ENCODE measurements around the gene SOCS3.
A peak's percentile ranks its signal among the peaks of the same experiment; 100 is the strongest.
"Not testable (repeated sequence)": the region's sequence is repeated elsewhere in the genome, so short reads cannot be mapped to it uniquely, and the experiment has no call there.

The SOCS3 gene

DNA sequence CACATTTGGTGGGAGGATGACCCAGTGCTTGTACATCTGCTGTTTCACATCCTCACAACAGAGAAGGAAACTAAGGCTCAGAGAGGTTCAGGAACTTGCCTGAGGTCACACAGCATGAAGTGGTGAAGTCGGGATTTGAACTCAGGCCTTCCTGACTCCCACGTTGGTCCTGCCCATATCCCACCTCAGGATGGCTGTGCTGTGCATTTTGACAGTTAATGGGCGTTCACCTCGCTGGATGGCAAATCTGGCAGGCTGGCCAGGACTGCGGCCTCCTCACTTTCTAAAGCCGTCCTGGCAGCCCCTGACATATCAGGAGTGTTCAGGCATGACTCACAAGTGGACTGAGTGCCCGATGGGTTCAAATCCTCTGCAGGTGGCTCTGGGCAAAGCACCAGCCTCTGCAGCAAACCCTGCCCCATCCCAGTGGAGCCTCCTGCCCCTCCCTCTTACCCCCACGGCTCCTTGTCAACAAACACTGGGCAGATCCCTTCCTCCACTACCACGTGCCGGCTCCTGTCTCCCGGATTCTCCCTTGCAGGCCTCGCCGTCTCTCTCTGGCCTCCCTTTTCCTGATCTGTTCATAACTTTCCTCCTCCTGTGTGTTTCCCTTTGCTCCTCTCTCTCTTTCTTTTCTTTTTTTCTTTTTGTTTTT is 29.2 kb downstream of the SOCS3 start:
- no peak for DNase-seq (ENCODE audit: low spot score)

DNA sequence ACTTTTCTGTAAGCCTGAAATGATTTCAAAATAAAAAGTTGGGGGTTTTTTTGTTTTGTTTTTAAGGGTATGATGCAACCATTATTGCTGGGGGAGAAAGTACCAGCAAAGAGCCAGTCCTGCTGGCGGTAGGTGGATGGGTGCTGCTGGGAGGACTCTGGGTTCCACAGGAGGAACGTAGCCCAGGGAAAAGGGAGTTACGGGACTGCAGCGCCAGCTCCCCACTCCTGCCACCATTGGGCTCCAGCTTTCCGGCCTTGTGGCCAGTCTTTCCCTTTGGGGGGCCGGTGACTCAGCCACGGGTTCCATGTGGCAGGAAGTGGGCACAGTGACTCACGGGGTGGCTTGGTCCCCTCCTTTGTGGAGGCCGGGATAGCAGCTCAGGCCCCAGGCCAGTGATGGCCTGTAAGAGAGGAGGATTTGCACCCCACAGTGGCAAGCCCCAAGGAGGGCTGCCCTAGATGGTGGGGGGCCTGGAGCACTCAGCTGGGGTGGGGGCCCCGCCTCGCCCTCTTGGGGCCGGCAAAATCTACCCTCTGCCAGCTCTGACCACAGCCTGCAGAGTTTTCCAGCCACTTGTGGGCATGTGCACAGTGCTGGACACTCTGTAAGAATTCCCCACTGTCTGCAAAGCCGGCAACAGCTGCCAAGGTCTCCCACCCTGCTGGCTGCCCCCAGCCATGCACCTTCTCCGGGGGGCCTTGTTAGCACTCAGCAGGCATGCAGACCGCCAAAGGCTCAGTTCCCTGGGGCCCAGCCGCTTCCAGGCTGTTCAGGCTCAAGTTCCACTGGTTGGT is 30.4 kb downstream of the SOCS3 start:
- no peak for DNase-seq (ENCODE audit: low spot score)

DNA sequence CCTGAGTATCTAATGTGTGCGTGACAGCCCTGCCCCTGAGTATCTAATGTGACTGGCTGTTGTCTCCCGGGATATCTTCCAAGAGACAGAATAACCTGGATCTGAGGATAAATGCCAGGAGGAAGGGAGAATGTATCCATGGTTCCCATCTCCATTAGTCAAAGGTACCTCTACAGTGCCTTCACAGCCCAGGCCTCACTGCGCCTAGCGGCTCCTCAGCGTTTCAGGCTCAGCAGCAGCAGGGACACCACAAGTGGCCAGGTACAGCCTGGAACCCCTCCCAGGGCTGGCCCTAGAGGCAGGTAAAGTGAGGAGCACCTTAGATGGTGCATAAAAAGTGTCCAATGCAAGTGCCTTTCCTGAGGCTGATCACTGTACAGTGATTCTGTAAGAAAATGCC is 32.0 kb downstream of the SOCS3 start:
- DNase-seq (ENCODE audit: low spot score) = no peak

DNA sequence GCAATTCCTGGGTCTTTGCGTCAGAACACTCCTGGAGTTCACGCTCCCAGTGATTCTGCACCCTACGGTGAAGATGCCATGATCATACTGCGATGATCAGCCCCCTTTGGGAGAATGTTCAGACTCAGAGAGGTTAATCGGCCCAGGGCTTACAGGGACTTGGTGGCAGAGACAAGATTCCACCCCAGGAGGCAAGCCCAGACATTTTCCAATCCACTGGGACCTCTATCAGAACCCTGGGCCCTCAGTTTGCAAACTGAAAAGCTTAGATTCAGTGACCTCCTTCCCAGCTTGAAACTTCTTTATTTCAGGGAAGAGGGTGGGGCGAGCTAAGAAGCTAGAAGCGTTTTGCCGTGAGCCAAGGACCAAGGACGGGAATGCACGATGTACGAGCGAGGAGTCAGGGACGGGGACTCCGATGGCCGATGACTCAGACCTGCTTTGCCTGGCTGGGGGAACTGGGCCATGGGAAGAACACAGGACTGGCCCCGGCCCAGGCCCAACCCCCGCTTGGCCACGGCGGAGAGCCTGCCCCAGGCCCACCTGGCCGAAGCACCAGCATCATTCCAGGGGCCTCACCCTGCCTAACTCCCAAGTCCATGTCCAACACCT is 34.7 kb downstream of the SOCS3 start:
- no peak for DNase-seq (ENCODE audit: low spot score)

DNA sequence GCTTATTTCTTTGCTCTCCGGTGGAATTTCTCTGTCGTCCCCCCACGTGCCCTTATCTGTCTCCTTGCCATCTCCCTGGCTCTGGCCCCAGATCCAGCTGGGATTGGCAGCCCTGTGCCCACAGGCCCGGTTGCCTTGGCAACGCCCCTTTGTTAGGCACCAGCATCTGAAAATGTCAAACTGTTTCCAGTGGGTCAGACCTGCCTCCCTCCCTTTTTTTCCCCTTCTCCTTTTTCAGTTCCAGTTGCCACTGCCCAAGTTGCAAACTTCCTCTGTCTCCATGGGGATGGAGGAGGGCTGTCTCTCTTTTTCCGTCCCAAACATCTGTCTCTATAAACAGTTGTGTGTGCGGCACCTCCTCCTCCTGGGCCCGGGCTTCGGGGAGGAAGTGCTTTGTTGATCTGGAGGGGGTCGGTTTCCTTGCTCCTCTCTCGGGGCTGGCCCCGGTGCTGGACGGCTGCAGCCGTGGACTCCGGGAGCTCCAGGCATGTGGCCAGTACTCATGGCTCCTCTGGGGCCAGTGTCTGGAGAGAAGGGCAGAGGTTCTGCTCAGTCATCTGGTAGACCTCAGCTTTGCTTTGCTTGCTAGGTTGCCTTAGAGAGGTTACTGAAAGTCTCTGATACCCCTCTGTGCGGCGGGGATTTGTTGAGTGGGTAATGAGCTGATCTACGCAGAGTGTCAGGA is 35.3 kb downstream of the SOCS3 start:
- peak; percentile 66 for DNase-seq (ENCODE audit: low spot score)

DNA sequence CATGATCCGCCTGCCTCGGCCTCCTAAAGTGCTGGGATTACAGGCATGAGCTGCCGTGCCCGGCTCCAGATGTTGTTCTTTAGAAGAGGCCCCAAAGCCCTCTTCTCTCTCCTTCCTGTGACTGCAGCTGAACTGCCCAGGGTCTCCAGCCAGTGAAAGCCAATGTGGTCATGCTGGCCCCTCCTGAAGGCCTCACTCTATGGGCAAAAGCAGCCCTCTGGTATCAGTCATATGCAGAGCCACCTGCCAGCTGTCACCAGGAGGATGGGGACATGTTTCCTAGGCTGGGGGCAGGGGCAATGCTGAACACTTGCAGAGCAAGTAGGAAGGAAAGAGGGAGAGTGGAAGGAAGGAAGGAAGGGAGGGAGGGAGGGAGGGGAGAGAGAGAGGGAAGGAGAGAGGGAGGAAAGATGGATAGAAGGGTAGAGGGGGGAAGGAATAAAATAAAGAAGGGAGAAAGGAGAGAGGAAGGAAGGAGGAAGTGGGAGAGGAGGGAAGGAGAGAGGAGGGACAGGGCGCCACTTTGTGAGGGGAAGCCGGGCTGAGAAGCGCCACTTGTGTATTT is 36.0 kb downstream of the SOCS3 start:
- no peak for DNase-seq (ENCODE audit: low spot score)

DNA sequence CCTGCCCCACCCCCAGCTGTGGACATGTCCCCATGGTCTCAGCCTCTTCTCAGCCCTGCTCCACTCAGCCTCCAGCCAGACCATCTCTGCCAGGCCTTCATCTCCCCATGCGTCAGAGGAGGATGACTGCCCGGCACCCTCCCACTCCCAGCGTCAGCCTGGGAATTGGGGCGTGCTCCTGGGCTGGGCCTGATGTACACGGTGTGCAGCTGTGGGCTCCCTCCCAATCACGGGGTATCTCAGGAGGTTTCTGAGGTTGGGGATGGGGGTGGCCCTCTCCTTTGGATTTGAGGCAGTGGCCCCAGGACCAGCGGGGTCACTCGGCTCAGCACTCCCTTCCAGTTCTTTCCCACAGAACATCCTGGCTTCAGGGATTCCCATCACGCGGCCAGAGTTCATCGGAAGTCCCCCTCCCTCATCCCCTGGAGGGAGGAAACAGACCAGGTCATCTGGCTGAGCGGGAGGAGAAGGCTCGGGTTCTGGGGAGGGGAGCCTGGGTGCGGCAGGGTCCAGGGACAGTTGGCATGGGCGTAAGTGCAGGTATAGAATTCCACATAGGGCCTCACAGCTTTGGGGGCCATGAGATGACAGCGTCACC is 36.9 kb downstream of the SOCS3 start:
- no peak for DNase-seq (ENCODE audit: low spot score)

DNA sequence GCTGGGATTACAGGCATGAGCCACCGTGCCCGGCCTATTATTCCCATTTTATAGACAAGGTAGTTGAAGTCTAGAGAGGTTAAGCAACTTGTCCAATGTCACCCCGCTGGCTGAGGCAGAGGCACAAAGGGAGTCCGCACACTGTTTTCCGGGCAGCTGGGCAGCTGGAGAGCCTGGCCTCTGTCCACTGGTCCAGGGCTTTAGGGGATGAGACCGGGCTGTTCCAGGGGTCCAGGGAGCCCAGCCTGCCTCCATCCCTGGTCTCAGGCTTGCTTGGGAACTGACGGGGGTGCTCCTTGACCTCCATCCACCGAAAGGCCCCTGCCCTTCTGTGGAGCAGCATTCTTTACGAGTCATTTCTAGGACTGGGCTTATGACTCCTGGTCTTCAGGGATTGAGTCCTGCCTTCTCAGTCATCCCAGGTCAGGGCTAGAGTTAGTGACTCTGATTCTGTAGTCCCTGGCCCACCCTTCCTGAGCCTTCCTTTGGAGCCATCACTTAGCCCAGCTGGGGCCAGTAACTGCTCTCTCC is 37.5 kb downstream of the SOCS3 start:
- DNase-seq (ENCODE audit: low spot score) = no peak

DNA sequence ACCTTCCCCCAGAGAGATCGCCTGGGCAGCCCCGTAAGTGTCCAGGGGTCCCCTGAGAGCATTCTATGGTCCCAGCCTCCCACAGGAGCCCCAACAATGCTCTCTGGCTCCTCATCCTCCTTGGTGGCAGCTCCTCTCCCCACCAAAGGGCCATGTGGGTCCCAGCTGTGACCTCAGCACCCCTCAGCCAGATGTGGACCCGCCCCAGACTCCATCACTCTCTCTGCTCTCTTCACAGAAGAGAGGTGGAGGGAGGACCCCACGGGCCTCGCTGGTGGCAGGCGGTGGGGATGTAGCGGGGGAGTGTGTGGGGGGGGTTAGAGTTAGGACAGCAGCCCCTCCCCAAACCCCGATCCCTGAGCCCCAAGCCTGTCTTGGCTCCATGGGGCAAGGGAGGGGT is 41.0 kb downstream of the SOCS3 start:
- DNase-seq (ENCODE audit: low spot score) = no peak

DNA sequence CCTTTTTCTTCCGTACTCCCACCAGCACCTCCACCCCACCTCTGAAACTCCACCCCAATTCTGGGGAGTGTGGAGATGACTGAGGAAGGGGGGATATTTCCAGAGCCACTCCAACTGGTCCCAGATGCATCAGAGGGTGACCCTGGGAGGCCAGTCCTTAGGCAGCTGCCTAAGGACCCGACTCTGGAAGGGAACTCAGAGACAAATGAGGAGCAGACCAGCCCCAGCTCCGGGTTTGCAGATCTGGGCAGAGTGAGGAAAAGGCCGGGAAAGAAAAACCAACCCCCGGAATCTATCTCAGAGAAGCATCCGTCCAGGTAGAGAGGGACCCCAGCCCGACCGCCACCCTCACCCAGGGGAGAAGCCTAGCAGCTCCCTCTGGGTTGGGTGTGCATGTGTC is 41.5 kb downstream of the SOCS3 start:
- DNase-seq (ENCODE audit: low spot score) = no peak

DNA sequence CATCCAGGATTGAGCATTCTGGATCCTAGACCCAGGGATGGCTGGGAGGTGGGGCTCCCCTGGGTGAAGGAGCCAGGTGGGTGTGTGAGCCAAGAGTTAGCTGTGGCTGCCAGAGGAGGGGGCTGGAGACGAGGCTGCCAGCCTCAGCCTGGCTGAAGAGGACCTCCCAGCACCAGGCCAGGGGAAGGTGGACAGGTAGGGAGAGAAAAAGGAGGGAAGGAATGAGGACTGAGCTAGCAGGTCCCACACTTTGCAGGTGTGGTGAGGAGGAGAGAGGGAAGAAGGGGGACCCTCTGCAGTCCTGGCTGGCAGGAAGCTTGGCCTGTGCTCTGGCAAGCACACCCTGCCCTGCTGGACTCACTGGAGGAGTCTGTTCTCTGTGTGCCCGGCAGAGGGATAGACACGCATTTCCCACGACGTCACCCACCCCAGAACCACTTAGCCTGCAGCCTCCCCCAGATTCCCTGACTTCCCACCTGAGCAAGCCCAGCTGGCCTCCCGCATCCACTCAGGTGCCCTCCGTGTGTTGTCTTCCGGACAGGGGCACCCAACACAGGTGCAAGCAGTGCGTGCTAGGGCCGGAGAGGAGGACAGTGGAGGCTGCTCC is 42.0 kb downstream of the SOCS3 start:
- DNase-seq (ENCODE audit: low spot score) = no peak

DNA sequence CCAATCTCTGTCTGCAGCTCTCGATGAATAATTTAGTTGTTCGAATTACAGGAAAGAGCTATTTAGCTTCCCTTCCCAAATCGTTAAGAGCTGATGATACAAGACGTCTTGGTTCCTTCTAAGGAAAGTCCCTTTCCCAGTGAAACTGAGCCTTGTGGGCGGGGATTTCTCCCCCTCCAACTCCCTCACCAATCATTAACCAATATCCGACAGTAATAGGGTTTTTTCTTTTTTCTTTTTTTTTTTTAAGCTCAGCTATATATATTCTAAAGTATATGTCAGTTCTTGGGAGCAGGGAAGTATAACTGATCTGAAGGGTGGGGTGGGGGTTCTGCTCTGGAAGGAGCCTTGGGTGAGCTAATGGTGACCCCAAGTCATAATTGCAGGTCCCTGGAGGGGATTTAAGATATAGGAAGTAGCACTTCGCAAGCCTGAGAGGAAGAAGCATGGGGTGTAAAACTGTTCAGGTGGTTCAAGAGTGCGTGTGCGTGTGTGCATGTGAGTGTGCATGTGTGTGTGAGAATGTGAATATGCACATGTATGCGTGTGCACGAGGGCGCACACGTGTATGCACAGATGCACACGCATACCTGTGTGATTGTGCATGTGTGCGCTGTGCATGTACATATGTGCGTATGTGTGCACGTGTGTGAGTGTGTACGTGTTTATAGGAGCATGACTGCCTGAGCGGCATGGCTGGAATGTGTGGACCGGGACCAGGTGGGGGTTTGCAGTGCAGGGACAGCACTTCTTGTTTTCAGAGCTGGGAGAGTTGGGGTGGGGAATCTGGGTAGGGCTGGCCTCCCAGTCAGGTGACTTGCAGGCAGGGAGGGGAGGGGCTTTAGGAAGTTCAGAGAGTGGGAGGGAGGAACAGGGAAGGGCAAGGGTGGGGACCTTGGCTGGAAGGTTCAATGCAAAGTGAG is 42.7 kb downstream of the SOCS3 start:
- peak; percentile 88 for DNase-seq (ENCODE audit: low spot score)

DNA sequence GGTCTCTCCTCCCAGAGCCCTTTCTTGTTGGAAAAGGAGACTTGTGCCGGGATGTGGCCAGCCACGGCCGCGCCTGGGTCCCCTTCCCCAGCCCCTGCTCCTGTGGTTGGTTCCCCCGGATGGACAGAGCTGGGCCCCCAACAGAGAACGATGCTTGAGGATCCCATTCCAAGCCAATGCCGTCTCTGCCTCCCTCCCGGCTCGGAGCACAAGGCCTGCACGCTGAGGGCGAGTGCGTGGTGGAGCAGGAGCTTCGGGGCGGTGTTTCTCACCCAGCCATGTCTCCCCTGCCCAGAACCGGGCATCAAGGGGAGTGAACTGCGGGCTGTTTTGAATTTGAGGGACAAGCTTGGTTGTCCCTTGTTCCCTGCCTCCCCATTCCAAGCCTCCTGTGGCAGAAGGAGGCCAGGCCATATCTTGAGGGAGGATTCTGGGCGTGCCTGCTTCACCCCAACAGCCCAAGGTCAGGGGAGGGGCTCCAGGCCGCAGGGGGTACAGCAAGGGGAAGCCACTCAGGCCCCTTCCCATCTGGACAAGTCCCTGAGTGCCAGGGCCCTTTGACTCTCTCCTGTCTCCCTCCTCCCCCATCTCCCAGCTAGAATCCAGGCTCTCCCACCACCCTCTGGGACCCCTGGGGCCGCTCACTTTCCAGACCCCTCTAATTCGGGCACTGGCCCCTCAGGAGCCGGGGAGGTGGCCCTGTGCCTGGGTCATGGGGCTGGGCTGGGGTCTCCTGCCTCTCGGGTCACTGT is 43.6 kb downstream of the SOCS3 start:
- no peak for DNase-seq (ENCODE audit: low spot score)

DNA sequence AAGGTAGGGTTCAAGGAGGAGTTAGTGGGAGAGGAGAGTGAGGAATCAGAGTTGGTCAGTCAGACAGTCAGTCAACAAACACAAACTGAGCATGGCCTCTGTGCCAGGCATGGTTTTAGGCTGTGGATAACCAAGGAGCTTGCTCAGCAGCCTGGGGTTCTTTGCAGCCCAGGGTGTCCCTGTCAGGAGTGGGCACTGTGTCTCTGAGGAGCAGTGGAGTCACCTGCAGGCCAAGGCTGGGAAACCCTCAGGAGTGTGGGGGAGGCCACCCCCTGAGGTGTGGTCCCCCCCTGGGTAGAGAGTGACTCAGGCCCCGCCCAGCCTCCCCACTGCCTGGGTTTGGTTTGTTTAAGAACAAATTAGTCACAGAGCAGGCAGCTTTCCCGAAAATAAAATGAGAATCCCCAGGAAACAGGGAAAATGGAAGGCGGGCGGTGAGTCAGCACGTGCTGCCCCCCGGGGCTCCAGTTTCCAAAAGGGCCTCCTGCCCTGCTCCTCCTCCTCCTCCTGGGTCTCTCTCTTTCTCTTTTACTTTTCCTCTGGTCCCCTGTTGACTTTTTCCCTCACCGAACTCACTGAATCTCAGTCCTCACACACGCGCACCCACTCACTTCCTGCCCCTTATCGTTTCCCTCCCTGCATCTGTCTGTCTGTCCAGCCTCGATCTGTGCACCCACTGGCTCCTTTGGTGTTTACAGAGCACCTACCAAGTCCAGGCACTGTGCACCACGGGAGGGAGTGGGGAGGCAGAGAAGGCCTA is 44.3 kb downstream of the SOCS3 start:
- DNase-seq (ENCODE audit: low spot score) = peak; percentile 36

DNA sequence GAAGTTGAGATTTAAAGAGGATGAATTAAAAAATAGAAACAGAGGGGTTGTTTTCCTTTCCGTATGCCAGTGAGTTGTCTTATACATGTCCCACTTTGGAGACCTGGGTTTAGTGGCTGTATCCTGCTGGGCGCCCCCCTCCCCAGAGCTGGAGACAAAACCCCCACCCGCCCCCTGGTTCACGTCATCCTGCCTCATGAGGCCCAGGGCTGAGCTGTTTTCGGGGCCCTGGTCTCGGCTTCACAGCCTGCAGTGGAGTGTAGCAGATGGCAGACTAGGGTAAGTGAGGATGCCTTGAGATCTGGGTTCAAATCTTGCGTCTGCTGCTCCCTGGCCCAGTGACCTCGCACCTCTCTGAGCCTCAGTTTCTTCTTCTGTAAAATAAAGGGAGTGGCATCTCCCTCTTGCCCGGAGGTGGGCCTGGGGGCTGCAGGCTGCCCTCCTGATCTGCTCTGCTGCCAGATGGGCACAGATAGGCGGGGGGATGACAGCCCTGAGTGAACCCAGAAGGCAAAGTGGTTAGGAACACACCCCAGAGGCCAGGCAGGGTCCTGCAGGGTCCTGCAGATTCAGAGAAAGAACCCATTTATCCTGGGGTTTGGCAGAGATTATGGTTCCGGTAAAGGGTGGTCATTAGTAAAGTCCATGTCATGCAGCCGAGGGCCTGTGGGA is 45.1 kb downstream of the SOCS3 start:
- no peak for DNase-seq (ENCODE audit: low spot score)

DNA sequence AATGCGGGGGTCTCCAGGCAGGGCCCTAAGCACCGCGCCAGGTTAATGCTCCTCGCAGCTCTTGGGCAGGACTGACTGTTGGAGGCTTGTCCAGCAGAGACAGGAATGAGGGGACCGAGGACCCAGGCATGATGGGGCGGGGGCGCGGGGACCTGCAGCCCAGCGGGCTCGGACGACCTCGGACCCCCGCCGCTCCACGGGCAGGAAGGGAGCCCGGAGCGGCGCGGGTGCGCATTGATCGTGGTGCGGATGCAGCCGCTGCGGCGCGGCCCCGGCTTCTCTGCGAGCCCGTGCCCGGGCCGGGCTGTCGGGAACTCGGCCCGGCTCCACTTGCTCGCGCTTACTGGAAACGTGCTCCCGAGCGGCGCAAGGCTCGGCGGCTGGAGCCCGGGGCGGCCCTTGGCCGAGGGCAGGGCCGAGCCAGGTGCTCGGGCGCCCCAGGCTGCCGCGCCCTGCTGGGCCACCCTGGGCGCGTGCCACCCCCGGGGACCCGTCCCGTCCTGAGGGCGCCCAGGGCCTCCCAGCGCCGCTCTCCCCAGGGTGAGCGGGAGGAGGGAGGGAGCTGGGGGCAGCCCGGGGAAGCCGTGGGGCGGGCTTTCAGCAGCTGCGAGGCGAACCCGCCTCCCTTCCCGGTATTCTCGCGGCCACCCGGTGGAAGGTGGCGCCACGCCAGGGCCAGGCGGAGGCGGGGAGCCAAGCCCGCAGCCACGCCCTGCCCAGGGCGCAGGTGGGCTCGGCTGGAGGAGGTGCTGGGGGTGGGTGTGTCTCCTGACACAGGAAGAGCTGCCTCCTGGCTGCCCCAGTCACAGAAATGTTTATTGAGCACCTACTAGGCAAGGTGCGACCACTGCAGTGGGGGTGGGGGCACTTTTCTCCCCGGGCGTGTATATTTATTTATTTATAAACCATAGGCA is 45.9 kb downstream of the SOCS3 start:
- peak; percentile 95 for DNase-seq (ENCODE audit: low spot score)

DNA sequence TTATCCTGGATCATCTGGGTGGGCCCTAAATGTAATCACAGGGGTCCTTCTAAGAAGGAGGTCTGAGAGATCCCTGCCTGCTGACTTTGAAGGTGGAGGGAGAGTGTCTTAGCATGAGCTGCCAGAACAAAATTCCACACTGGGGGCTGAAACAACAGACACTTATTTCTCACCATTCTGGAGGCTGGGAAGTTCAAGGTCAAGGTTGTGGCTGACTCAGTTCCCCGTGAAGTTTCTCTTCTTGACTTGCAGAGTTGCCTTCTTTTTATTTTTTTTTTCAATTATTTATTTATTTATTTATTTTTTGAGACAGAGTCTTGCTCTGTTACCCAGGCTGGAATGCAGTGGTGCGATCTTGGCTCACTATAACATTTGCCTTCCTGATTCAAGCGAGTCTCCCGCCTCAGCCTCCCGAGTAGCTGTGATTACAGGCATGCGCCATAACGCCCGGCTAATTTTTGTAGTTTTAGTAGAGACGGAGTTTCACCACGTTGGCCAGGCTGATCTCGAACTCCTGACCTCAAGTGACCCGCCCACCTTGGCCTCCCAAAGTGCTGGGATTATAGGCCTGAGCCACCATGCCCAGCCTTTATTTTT is 50.1 kb downstream of the SOCS3 start:
- not testable (repeated sequence) for DNase-seq (ENCODE audit: low spot score)

Data from iPS-NIHi11 (cell line).